ENCODE measurements around the gene CTNND1. TPM values are rescaled to one million over a fixed set of nuclear protein-coding genes. Genes with fewer than 3 reads are reported as not detected.

CTNND1 gene
- total RNA-seq, 1 experiment from 2014 or later: 66.9 TPM

DNA sequence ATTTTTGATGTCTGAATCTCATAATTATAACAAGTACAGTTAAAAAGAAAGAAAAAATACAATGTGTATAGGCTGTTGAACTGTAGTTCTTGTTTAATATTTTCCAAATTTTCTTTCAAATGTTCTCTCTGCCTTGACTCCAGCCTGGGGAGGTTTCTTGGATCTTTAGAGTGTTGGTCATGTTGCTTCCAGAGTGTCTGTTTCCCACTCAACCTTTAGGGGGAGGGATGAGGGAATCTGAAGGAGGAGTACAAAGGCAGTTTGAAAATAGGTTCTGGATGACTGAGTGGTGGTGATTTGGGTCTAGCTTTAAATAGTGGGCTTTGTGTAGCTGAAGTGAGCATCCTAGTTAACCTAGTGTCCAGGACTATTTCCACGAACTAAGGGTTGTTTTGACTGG, 2.0 kb downstream of the CTNND1 start:
- DNase-seq (ENCODE audit: low spot score): peak; percentile 32

DNA sequence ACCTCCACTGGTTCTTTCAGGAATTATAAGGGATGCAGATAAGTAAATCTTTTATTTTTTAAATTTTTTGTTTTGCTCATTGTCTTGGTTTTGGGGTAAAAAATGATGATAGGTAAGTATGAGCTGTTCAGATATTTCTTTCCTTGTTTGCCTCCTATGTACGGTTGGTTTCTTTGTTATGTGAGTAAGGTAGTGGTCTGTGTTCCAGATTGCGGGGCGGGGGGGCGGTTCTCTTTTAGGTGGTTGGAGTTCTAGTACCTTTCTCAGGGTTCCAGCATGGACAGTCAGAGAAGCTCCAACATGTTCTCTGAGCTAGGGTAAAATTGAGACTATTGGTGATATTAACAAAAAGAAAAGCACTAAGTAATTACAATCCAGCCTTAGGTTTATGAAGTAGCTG, 2.4 kb downstream of the CTNND1 start:
- DNase-seq (ENCODE audit: low spot score): no peak

DNA sequence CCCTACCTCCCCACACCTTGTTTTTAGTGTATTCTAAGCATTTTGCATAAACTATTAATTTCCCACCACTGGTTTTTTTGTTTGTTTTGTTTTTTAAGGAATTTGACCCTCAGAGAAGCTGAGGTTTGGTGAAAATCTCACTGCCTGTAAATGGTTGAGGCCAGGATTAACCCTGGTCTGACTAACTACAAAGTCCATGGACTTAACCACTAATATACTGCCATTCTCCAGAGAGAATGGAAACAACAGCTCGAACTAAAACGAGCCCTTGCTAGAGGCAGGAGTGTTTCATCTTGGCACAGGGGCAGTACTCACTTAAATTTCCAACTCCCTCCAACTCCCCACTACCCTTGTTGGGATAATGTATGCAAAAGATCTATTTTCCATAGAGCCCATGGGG, 3.0 kb downstream of the CTNND1 start:
- DNase-seq (ENCODE audit: low spot score): no peak

GRCh38 chr11:57764972-57765371, 3.4 kb downstream of the CTNND1 start:
- DNase-seq (ENCODE audit: low spot score): no peak

DNA sequence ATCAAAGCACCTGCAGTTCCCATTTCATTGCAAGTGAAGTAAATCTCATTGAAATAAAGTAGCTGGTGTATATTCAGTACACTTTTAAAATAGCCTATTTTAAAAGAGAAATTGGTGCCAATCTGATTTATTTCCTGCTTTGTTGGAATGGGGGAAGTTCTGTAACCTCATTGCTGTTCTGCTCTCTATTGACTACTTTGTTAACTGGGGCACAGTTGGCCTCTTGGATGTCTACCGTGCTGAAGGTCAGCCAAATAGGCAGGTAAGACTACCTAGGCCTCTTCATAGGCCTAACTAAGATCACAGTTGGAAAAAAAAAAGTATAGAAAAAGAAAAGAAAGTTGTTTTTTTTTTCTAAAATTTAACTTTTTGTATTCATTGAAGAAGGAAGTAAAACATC, 9.2 kb downstream of the CTNND1 start:
- DNase-seq (ENCODE audit: low spot score): no peak

DNA sequence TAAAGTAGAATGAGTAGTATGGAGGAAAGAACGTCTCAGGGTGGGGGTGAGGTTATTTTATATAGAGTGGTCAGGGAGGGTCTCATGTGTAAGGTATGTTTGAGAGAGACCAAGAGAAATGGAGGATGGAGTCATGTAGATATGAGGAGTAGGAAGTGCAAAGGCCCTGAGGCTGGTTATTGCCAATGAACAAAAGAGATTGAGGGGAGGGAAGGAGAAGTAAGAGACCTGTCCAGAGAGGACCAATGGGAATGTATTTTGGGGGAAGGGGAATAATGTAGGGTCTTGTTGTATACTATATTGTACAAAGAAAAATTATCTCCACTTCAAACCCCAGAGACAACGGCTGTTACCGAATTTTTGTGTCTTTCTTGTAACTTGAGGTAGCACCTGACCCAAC, 9.8 kb downstream of the CTNND1 start:
- no peak for DNase-seq (ENCODE audit: low spot score)

DNA sequence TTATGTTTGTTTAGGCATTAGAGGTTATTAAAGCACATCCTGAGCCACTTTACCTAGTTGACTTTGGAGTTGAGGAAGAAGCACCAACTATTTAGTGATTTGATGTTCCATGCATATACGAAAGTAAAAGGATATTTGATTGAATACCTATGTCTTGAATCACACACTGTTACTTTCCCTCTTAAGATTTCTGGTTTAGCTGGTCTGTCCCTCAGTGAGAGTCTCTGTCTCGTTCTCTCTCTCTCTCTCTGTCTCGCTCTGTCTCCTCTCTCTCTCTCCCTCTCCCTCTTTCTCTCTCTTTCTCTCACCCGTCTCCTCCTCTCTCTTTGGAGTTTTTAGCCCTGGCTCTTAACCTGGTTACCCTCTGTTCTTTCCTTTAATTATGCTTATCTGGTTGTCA, 11.0 kb downstream of the CTNND1 start:
- DNase-seq (ENCODE audit: low spot score): no peak

DNA sequence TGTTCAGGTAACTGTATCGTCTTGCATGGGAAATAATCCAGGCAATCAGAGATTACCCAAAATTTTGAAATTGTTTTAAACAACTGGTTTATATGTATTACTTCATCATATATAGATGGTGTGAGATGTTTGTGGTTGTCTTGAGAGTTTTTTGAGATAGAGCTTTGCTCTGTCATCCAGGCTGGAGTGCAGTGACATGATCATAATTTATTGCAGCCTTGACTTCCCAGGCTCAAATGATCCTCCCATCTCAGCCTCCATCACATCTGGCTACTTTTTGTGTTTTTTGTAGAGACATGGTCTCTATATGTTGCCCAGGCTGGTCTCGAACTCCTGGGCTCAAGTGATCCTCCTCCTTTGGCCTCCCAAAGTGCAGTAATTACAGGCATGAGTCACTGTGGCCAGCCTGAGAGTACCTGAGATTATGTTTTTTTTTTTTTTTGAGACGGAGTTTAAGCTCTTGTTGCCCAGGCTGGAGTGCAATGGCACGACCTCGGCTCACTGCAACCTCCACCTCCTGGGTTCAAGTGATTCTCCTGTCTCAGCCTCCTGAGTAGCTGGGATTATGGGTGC, 11.5 kb downstream of the CTNND1 start:
- no peak for DNase-seq (ENCODE audit: low spot score)

- no peak for DNase-seq (ENCODE audit: low spot score)
Measured at GRCh38 chr11:57775491-57775890, 13.9 kb downstream of the CTNND1 start.

- DNase-seq (ENCODE audit: low spot score): no peak
Measured at GRCh38 chr11:57776031-57776521, 14.5 kb downstream of the CTNND1 start.

DNA sequence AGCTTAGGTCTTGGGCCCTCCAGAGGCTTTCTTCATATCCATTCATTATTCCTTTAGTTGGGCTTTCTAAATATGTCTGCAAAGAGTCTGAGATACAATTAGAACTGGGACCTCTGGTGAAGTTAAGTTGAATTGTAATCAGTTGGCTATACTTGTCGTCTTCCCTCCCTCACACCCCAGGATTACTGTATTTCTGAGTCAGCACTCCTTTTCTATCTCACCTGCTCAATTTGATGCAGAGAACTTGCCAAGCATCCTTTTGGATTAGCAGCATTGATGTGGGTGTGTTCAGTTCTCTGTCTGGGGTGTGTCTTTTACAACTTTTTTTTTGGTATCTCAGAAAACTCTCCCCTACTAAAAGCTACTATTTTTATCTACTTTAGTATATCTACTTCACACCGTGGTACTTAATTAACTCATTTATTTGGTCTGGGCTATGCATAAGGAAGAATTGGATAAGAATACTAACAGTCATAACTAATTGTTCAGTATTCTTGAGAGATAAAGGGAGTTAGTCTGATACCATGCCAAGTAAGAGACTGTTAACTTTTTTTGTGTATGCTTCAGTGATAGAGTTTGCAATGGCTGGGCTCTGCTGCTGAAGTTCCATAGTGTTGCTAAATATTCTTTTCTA, 15.1 kb downstream of the CTNND1 start:
- DNase-seq (ENCODE audit: low spot score): no peak

GRCh38 chr11:57777969-57778317, 16.3 kb downstream of the CTNND1 start:
- DNase-seq (ENCODE audit: low spot score): peak; percentile 50

GRCh38 chr11:57778318-57779037, 16.9 kb downstream of the CTNND1 start:
- peak; percentile 99 for DNase-seq (ENCODE audit: low spot score)

GRCh38 chr11:57779276-57779675, 17.7 kb downstream of the CTNND1 start:
- peak; percentile 42 for DNase-seq (ENCODE audit: low spot score)

DNA sequence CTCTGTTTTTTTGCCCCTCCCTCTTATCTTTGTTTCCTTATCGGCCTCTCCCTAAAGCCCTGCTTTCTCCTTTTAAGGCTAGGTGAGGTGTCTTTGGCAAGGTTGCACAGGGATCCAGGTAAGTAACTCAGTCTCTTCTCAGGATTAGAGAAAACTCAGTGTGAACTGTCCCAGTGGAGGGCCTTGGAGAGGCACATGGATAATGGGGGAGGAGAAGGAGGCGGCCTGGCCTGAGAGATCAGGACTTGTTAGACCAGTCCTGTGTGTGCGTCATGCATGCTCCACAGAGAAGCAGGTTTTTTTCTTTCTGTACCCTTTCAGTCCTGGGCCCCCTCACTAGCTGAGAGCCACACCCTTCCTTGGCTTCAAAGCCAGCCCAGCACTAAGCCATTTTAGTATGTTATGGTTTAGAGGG, 19.9 kb downstream of the CTNND1 start:
- no peak for DNase-seq (ENCODE audit: low spot score)

- DNase-seq (ENCODE audit: low spot score): no peak
Measured at GRCh38 chr11:57785072-57785471, 23.5 kb downstream of the CTNND1 start.

GRCh38 chr11:57786436-57786835, 24.8 kb downstream of the CTNND1 start:
- DNase-seq (ENCODE audit: low spot score): no peak

- no peak for DNase-seq (ENCODE audit: low spot score)
Measured at GRCh38 chr11:57787006-57787604, 25.5 kb downstream of the CTNND1 start.

DNA sequence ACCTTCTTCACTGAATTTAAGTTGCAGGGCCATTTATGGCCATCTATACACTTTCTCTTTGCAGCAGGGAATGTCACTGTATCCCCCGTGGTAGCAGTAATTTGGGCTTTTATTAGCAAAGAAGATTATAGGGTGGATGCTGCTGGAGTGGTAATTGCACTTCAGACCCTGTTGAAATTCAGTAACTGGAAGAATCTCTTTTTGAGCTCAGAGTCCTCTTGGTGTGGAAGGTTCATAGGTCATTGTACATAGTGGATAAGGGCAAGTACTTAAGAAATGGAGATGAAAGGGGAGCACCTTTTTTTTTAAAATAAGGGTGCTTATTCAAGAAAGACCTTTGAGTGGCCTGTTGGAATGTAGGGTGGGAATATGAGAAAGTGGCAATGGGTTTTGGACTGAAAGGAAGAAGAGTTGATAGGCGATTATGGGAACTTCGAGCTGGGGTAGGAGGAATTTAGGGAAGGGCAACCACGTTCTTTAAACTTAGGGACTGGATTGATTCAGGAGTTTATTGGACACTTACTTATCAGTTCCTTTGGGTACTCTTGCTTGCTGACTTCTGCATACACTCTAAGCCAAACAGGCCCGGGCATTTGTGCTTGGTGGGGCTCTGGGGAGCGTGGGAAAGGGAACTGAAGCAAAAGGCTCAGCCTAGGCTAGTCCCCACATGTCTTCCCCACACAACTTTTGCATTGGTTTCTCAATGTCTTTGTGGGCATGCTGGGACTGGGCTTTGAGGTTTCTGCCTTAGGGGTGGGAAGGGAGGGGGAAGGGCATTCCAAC, 26.5 kb downstream of the CTNND1 start:
- DNase-seq (ENCODE audit: low spot score): no peak

GRCh38 chr11:57788703-57789088, 27.1 kb downstream of the CTNND1 start:
- DNase-seq (ENCODE audit: low spot score): no peak

- no peak for DNase-seq (ENCODE audit: low spot score)
Measured at GRCh38 chr11:57791321-57792059, 29.9 kb downstream of the CTNND1 start.

Measured in A172 (cell line).